Hepatic stellate cell (primary cell): ENCODE measurements around the gene PPP6R3.
"Not testable (repeated sequence)": the region's sequence is repeated elsewhere in the genome, so short reads cannot be mapped to it uniquely, and the experiment has no call there.

Experiments used
- DNase-seq: peaks from one replicate; pipeline ENCODE4 v3.0.0; 2011; ENCODE audit warnings: low spot score

Gene PPP6R3

DNA sequence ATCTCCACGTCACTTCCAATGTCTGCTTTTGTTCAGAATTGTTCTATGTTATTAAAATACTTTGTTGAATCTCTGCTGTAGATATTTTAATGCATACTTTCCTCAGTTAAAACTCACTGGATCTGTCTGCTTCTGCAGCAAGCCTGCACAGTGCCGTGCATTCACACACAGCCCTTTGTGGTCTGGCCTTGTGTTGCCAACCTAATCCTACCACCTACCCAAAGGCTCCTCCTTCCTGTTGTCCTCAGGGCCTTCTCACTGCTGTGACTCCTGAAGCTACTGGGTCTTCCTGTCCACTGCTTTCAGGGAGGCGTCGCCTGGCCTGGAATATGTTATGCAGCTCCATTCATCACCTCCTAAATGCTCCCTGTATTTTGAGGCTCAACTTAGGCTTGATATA lies 67.0 kb downstream of the PPP6R3 start:
- no peak for DNase-seq

DNA sequence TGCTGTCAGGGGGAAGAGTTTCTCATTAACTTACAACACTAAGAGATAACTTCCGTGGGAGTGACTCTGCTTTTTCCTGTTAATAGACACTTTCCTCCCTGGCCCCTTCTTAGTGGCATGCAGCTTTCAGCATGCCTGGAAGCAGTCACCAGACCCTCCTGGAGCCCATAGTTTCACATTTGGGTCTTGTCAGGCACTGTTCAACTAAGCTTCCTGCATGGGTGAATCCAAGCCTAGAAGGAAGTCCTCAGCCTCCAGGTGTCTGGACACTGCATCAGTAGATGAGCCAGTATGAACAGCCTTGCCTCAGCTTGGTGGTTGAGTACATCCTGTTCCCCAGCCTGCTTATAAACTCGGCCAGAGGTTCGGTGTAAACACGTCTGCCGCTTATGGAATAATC lies 68.1 kb downstream of the PPP6R3 start:
- no peak for DNase-seq

DNA sequence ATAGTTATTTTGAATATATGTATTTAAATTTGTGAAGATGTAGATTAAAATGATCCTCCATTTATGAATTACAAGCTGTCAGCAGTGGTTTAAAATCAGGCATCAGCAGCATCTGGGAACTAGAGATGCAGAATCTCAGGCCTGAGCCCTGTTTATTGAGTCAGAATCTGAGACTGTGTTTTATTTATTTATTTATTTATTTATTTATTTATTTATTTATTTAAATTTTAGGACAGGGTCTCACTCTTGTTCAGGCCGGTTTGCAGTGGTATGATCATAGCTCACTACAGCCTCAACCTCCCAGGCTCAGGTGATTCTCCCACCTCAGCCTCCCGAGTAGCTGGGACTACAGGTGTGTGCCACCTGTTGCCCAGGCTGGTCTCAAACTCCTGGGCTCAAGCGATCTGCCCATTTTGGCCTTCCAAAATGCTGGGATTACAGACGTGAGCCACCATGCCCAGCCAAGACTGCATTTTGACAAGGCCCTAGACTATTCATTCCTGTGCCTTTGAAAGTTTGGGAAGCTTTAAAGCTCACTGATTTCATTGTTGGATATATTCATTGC lies 70.7 kb downstream of the PPP6R3 start:
- no peak for DNase-seq

DNA sequence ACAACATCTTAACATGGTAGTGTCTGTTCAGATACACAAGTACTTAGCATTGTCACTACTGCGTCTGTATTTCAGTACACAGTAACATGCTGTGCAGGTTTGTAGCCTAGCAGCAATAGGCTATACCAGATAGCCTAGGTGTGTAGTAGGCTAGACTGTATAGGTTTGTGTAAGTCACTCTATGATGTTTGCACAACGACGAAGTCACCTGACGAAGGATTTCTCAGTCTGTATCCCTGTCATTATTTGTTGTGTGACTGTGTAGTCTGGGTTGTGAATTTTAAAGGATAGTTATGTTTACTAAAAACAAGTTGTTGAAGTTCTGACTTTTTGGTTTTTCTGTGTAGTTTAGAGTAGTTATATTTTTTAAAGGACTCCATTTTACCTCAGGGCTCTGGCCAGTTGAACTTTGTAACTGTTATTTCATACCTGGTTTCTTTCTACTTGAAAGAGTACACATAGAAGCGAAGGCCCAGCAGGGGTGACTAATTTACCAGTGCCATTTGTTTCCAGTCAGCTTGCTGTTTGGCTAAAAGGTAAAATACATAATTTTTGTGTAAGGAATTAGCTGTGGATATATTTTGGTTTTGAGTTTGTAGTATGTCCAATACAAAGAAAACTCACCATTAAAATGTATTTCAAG lies 72.3 kb downstream of the PPP6R3 start:
- no peak for DNase-seq

DNA sequence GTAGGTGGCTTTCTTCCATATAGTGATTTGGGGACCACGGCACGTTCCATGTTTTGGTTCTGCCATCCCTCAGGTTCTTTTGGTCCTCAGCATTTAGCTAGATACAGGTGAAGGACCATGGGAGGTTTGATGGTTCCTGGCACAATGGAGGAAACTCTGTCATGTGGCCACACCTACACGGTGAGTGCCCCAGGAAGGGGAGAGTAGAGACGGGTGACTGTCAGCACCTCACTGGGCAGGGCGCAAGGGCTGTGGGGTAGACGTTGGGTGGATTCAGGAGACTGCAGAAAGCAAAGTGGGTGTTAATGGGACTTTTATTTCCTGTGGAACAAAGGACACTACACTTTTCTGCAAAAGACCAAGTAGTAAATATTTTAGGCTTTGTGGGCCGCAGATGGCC lies 73.4 kb downstream of the PPP6R3 start:
- DNase-seq = no peak

DNA sequence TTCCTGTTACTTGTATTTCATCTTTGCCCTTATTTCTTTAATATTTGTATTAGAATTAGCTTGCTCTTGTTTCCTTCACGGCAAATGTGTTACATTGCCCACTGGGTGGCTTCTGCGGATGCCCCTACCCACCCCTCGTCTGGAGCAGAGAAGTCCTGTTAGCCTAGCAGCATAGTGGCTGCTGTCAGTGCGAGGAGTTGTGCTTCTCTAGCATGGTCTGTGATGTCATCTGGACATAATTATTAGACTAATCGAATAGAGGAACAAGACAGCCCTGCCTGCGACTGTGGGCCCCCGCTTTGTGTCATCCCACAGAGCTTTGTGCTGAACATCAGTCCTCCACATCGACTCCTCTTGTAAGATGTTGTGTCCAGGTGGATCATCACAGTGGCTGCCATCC lies 74.5 kb downstream of the PPP6R3 start:
- no peak for DNase-seq

DNA sequence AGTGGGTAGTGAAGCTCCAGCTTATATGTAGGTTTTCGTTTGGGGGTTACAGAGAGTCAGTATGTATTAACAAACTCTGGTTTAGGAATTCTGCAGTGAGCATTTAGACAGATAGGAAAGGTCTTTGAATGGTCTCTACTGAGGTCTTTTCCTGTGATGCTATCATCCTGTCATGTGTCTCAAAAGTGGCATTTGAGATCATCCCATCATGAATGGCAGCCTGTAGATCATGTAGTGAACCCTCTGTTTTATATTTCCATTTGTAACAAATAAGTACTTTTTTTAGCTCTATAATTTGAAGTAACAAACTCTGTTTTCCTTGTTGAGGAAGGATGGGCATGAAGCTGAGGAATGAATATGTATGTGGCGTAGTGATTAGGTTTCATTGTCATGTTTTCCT lies 76.2 kb downstream of the PPP6R3 start:
- no peak for DNase-seq

DNA sequence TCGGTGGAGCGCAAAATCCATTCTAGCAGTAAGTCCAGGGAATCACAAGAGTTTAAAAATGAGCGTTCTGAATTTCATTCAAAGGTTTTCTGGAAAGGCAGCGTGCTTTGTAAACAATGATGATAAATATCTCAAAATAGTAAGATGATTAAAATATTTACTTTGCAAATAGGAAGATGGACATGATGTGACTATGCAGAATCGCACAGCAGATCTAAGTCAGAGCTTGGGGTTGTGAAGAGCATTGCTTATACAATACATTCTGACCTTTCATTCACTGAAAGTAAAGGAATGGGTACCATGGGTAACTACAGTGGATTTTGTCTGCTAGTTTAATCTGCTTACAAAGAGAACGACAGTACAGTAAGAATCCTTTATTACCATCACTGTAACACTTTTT lies 77.5 kb downstream of the PPP6R3 start:
- no peak for DNase-seq

DNA sequence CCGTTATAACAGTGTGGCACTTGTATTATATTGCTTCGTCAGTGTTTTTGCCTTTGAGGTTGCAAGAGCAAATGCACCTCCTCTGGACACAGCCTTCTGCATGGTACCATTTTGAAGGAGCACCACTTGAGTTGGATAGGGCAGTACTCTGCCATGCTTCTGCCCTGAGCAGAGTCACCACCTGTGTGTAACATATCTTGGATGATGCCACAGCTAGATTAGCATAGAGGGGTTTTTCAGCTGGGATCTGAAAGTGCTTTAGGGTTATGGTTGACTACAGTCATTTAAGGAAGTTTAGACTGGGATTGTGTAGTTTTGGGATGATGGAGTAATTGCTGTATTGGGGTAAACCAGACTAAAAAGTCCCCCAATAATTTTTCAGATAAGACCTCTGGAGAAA lies 78.8 kb downstream of the PPP6R3 start:
- no peak for DNase-seq

DNA sequence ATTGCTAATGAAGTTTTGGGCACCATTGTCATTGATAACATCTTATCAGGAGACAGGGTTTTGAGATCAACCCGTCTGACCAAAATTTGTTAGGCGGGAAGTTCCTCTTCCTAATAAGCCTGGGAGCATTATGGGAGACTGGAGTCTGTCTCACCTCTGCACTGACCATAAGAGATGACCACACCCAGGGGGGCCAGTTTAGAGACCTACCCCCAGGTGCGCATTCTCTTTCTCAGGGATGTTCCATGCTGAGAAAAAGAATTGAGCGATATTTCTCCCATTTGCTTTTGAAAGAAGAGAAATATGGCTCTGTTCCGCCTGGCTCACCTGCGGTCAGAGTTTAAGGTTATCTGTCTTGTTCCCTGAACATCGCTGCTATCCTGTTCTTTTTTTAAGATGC lies 80.0 kb downstream of the PPP6R3 start:
- not testable (repeated sequence) for DNase-seq

DNA sequence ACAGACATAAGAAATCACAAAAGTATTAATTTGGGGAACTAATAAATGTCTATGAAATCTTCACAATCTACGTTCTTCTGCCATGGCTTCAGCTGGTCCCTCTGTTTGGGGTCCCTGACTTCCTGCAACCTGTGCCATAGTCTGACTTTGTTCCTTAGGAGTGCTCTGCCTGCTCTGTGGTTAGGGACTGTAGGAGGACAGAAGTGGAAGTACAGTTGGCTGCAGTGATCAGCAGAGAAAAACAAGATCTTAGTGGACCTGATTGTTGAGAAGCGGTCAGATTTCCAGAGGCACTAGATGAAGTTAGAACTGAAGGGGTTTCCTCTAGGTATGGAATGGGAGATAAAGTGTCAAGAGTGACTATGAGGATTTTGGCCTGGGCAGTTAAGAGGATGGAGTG lies 80.6 kb downstream of the PPP6R3 start:
- no peak for DNase-seq

DNA sequence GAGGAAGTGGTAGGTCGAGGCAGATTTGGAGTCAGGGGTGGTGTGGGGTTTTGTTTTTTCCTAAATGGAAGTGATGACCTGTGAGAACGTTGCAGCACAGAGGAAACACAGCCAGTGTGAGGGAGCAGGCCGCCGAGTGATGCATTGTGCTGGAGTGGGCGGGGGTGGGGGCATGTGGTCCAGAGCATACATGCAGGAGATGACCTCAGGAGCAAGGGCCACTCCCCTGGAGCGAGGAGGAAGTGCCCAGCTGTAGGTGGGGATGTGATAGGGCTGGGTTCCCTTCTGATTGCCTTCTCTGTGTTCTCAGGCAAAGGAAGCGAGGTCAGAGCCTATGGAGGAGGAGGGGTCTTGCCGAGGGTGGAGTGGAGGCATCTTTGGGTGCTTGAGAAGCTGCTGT lies 81.4 kb downstream of the PPP6R3 start:
- no peak for DNase-seq

DNA sequence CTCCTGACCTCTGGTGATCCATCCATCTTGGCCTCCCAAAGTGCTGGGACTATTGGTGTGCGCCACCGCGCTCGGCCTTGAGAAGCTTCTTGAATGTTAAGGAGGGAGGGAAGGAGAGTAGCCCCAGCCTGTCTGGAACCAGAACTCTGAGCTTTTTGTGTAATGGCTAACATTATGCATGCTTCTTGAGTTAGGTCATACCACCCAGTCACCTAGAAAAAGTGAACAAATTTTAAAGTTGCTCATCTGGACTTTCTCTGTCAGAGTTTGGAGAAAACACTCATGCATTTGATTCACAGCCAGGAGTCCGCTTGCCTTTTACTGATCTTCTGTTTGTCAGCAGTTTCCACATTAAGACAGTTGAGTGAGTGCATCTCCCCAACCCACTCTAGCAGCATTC lies 82.1 kb downstream of the PPP6R3 start:
- peak; percentile 59 for DNase-seq

DNA sequence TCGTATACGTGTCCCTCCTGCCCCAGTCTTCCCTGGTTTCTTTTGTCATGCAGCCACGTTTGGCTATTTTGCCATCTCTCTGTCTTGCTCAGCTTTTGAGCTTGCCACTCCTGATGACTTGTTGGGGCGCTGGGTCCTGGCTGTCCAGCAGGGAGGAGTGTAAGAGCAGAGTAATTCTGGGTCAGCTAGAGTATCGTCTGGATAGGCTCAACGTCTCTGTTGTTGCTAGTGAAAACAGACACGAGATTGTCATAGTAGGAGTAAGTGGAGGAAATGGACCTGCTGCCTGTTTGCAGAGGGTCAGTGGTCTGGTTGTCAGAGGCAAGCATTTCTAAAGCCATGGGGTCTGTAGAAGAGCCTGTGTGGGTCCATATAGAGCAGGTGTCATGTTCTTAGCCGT lies 83.0 kb downstream of the PPP6R3 start:
- DNase-seq = no peak

DNA sequence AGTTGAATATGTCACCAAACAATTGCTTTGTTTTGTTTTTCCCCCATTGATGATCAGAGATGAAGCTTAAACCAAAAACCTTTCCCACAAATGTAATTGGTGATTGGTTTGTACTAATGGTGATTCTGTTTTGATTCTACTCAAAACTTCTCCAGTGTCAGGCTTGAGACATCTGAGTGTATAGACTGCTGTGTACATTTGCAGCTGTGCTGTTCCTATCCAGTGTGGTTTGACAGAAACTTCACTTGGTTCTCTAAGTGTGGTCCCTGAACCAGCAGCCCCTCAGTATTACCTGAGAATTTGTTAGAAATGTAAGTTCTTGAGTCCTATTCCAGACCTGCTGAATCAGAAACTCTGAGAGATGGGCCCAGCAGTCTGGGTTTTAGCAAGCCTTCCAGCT lies 84.8 kb downstream of the PPP6R3 start:
- no peak for DNase-seq

DNA sequence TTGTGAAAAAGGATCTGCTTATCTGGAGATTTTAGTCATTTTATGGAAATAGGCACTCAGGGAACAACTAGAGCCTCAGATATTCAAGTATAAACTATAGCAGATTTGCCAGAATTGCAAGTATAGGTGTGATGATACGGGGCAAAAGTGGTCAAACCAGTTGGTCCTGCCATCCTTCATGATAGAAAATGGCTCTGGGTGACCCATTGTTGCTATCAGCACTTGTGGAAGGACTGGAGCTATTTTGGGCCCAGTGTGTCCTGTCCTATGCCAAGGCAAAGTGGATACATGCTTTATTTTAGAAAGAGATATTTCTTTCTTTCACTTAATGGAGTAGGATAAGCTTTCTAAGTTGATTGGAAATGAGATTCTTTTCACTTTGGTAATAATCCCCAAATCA lies 85.2 kb downstream of the PPP6R3 start:
- DNase-seq = no peak

DNA sequence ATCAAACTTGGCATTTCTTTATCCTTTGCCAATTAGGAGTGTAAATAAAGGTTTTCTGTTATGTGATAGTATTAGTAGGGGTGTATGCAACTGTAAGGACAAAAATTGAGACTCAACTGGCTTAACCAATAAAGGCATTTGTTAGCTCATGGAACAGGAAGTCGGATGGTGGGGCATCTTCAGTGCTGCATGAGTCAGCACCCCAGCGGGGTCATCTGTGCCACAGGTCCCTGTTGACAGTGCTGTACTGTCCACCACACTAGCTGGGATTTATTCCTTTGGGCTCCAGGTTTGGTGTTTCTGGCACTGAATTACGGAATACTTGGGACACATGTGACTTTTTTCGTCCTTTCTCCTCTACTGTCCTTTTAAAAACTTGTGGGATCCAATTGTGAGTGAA lies 86.0 kb downstream of the PPP6R3 start:
- no peak for DNase-seq

DNA sequence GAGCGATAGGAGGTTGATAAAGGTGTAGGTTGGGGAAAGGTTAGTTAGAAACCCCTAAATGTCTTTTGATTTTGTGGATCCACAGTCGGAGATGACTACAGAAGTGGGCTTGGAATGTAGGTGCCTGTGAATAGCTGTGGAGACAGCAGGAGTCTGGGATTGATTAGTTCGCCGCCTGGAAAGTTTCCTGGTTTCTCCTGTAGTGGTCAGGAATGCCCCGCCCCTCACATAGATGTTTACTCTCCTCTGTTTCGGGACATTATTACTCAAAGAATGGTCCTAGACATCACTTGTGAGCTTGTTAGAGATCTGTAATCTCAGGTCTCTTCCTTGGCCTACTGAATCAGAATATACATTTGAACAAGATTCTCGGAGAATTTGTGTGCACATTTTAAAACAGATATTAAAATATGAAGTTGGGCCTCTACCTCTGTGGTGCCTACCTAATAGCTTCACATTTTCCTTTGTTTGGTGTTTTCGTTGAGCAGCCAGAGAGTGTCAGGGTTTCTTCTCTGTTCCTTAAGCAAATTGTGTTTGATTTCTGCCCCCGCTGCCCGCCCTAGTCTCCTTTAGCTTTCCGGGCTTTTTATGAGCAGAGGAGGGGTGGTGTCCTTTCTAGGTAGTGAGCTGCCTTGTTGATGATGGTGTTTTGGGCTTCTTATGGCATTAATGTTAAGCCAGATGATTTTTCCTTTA lies 89.4 kb downstream of the PPP6R3 start:
- DNase-seq = no peak

DNA sequence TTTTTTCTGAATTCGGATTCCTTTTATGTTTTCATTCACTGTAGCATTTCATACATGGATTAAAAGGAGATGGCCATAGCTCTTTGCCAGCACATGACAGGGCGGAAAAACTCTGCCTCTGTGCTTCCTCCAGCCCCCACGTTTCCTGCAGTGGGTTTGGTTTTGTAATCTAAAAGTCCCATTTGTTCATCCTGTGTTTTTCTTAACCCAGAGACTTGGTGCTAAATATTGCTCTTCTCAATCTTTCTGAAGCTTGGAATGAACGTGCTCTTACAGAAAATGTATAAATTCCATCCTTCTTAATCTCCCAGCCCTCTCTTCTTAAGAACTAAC lies 89.9 kb downstream of the PPP6R3 start:
- DNase-seq = no peak

DNA sequence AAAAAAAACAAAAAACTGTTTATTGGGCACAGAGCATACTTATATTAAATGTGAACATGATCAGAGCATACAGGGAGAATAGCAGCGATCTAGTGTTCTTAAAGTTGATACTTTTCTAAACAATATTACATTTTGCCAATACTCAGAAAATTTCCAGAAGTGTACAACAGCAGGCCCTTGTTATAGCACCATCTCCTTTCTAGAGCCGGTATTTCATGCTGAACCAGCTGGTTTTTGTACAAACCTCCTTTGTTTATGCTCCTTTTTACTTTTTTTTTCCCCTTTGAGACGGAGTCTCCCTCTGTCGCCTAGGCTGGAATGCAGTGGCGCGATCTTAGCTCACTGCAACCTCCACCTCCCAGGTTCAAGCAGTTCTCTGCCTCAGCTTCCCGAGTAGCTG lies 90.7 kb downstream of the PPP6R3 start:
- DNase-seq = no peak

DNA sequence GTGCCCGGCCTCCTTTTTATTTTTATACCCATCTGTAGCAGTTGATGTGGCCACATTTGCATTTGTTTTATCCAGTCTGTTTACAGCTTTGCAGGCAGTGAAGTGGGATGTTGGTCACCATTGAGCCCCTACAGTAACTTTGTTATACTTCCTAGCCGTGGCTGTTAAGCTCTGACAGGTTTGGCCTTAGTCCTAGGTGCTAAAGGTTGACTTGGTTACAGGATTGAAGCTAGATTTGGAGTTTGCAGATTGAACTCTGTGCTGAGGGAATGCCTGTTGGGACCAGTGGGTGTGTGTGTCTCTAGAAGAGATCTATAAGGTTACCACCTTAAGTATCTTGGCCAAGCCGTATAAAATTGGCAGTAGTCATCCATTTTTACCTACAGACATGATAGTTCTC lies 91.2 kb downstream of the PPP6R3 start:
- no peak for DNase-seq

DNA sequence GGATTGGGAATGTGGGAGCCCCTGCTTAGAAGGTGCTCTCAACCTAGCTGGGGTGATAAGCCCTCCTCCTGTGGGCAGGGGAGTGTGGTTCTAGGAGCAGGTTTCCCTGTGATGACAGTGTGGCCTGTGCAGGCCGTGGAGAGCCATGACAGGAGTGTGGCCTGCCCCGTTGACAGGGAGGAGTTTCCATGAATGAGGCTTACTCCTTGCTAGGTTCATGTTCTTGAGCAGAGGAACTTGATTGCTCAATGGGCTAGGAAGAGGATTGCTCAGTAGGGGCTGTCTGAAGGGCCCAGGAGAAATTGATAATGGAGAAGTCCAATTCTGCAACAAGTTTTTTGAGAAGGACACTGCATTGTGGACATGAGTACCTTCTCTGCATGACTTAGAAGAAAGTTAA lies 92.0 kb downstream of the PPP6R3 start:
- no peak for DNase-seq

DNA sequence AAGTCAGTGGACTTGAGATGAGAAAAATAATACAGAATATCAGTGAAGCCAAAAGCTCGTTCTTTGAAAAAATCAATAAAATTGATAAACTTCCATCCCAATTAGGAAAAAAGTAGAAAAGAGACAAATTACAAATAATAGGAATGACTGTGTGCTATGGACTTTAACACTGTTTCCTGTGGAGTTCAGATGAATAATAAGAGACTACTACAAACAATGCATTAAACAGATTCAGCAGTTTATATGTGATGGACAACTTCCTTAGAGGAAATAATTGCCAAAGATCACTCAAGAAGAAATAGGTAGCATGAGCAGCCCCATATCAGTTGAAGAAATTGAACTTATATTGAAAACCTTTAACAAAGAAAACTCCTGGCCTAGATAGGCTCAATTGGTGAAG lies 99.7 kb downstream of the PPP6R3 start:
- DNase-seq = no peak

DNA sequence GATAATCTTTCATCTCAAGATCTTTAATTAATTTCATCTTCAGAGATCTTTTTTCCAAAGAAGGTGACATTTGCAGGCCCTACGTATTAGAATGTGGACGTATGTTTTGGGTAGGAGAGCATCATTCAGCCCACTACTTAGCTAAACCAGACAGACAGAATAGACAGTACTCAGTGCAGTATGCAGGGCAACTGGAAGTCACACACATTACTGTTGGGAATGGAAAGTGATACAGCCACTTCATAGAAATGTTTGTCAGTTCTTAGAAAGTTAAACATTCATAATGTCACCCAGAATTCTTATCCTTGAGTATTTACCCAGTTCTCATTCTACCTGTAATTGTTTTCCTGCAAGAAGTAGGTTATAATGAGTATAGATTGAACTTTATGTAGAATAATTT lies 102.9 kb downstream of the PPP6R3 start:
- DNase-seq = no peak
